GM12865 (cell line): ENCODE measurements around the gene VAC14.

Source experiments
- DNase-seq: peaks from one replicate; pipeline ENCODE4 v3.0.0; 2010; ENCODE audit warnings: low read depth
- H3K4me3 ChIP-seq: 2 replicates; pipeline ENCODE4 v1.5.1; 2011; ENCODE audit warnings: mild to moderate bottlenecking, low read depth, low read length, control low read depth
- CTCF ChIP-seq: IDR thresholded peaks from 2 replicates; pipeline ENCODE4 v1.5.1; 2011; ENCODE audit warnings: low read length, control low read depth, low read depth, inconsistent platforms; ENCODE audit not compliant: insufficient read depth; ENCODE audit errors: missing control alignments

Gene VAC14

GRCh38 chr16:70701036-70701435 is 99.9 kb downstream of the VAC14 start:
- TF ChIP-seq CTCF, result no peak
- no peak for DNase-seq
- H3K4me3 ChIP-seq, result no peak overlapping the region

- no peak for TF ChIP-seq CTCF
- no peak for DNase-seq
- no peak overlapping the region for H3K4me3 ChIP-seq
These were observed 100.6 kb downstream of the VAC14 start for GRCh38 chr16:70700101-70701020.

GRCh38 chr16:70699696-70700095 is 101.3 kb downstream of the VAC14 start:
- no peak overlapping the region for H3K4me3 ChIP-seq
- no peak for TF ChIP-seq CTCF
- no peak for DNase-seq

- no peak for TF ChIP-seq CTCF
- no peak for DNase-seq
- H3K4me3 ChIP-seq, result no peak overlapping the region
These were observed 102.1 kb downstream of the VAC14 start for GRCh38 chr16:70698901-70699300.

- no peak for TF ChIP-seq CTCF
- H3K4me3 ChIP-seq, result no peak overlapping the region
- no peak for DNase-seq
These were observed 103.3 kb downstream of the VAC14 start for GRCh38 chr16:70697594-70698170.

GRCh38 chr16:70696952-70697593 is 103.9 kb downstream of the VAC14 start:
- DNase-seq, result no peak
- H3K4me3 ChIP-seq, result no peak overlapping the region
- no peak for TF ChIP-seq CTCF
